GM18520 (cell line): ENCODE measurements around the gene KCNJ2.

Source experiments
- ATAC-seq: cut with Tn5 transposase; IDR thresholded peaks from one replicate; pipeline ENCODE4 v1.9.1; 2021; ENCODE audit not compliant: unreplicated experiment

Gene KCNJ2

GRCh38 chr17:70158591-70158990 lies 10.7 kb upstream of the KCNJ2 start:
- no peak for ATAC-seq

DNA sequence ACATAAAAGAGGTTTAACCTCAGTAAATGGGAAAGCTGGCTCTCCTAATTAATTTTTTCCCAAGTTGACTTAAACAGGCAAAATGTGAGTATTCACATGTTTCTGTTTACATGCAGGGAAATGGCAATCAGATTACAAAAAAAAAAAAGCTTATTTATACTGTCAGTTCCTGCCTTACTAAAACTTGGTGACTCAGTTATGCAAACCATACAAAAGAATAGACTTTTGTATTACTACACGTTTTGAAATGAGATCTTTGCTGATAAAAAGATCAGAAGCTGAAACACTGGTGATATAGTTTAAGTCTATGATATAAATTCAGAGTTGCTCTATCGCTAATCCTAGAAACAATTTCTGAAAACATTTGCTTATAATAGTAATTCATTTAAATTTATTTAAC lies 9.4 kb upstream of the KCNJ2 start:
- ATAC-seq = no peak

DNA sequence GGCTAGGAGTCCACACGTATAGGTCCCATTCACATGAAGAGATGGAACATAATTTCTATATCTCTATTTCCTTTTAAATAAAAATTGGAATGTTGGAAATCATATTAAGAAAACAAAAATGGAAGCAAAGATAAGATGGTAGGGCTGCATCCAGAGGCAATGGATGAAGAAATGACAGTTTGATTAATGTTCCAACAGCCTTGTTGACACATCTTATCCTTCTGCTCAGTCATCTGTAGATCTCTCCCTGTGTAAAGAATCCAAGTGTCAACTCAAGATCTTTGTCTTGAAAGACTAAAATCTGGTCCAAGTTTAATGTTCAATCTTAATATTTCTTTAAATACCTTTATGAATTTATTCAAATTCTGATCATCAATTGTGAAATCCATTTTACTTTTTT lies 7.8 kb upstream of the KCNJ2 start:
- ATAC-seq = no peak

GRCh38 chr17:70165383-70165782 lies 3.9 kb upstream of the KCNJ2 start:
- no peak for ATAC-seq

- ATAC-seq = no peak
Observed at GRCh38 chr17:70166615-70167014, 2.7 kb upstream of the KCNJ2 start.

DNA sequence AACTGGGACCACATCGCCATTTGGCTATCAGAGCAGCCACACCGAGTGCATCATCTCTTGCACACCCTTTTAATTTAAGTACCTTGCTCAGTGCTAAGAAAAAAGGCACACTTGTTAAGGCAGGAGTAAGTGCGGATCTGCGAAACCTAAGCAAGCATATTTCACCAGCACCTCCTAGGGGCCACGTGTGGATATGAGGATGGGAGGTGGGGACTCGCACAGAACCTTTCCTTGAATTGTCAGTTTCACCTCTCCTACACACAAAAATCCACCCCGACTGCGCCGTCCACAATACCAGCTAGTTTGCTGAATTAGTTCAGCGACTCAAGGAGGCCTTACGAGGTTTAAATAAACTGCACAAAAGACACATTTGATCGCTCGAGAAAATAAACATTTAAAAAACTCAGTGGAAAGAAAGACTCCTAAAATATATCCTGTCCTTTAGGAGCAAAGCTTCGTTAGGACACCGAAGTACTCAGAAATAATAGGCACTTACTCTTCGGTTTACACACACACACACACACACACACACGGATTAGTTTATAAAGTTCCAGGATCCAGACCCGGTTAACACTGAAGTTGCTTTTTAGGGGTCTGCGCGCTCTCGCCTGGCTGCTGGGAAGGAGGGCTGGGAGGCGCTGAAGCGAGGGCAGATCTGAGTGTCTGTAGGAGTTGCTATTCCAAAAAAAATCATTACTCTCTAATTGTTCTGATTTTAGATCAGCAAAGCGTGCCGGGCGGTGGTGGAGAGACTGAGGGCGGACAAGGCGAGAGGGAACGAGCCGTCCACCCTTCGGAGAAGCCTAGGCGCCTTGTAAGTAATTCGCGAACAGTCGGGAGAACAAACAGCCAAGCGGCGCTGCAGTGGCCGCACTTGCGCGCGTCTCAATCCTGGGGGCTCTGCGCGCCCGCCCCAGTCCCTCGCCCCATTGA lies 1.0 kb upstream of the KCNJ2 start:
- ATAC-seq = no peak

GRCh38 chr17:70169709-70170597 lies 621 bp downstream of the KCNJ2 start:
- ATAC-seq = no peak

DNA sequence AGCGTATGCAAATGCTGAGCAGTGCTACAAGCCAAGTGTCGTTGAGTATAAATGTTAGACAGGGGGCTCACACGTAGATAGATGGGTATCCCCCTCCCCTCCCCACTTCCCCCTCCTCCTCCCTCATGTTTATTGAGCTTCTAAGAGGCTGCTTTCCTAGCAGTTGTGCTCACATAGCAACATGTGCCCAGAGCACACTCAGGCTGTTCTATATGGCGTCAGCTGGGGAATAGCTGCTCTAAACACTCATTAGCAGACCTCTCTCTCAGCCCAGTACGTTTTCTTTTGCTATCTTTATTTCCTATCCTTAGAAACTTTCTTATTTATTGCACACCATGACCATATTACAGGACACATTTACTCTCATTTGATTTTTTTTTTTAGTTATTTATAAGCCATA lies 1.8 kb downstream of the KCNJ2 start:
- ATAC-seq = no peak

- ATAC-seq = no peak
Observed at GRCh38 chr17:70172449-70172848, 3.1 kb downstream of the KCNJ2 start.

GRCh38 chr17:70172923-70173322 lies 3.6 kb downstream of the KCNJ2 start:
- ATAC-seq = no peak

- ATAC-seq = no peak
Observed at GRCh38 chr17:70173681-70174080, 4.3 kb downstream of the KCNJ2 start.

DNA sequence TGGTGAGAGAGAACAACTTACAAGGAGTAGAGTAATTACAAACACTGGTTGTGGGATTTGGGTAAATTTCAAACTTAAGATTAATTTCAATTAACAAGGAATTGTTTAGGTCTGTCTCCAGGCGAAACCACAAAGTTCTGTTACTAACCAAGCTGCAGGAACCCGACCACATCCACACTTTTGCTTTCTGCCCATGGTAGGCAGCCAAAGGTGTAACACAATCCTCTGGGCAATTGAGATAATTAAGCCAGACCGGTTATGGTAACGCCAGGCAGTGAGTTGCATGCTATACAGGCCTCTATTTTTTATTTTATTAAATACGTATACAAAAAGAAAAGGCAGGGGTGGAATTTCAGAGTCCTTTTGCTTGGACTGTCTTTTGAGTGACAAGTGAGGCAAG lies 12.0 kb downstream of the KCNJ2 start:
- ATAC-seq = no peak

DNA sequence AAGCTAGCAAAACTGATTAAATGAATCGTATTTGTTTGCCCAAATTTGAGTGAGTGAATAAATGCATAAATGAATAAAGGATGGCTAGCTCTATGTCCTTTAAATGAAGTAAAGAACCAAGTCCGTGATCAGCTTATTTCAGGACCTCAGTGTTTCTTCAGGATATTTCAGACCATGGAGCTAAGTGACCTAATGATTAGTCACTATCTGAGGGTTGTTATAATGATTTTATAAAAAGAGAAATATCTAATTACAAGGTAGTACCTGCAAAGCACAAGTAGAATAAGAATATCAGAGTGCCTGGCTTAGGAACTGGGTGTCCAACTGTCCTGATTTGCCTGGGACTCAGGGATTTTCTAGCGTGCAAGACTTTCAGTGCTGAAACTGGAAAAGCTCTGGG lies 12.5 kb downstream of the KCNJ2 start:
- no peak for ATAC-seq

DNA sequence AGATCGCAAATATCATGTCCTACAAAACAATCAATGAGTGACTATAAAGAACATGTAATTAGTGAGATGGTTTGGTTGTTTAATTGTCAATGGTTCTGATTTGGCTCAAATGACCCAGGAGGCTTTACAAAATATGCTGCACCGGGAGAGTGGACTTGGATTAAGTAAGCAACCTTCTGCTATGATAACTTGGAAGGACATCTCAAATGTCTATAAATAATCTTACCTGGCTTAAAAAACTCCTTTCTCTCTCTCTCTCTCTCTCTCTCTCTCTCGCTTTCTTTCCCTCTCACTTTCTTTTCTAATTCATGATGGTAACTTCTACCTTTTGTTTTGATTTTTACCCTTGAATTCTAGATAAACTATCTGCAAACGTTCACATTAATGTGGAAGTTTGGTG lies 14.2 kb downstream of the KCNJ2 start:
- no peak for ATAC-seq

DNA sequence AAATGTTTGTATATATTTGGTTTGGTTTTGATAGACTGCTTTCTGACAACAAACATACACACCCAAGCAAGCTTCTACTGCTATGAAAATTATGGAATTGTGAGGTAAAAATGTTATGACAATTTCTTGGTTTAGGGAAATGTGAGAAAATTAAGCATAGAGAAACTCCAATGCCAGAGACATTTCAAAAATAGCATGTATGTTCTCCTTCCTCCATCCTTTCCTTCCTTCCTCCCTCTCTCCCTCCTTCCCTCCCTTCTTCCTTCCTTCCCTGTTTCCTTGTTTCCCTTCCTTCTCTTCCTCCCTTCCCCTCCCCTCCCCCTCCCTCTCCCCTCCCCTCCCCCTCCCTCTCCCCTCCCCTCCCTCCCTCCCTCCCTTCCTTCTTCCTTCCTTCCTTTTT lies 14.9 kb downstream of the KCNJ2 start:
- ATAC-seq = no peak

DNA sequence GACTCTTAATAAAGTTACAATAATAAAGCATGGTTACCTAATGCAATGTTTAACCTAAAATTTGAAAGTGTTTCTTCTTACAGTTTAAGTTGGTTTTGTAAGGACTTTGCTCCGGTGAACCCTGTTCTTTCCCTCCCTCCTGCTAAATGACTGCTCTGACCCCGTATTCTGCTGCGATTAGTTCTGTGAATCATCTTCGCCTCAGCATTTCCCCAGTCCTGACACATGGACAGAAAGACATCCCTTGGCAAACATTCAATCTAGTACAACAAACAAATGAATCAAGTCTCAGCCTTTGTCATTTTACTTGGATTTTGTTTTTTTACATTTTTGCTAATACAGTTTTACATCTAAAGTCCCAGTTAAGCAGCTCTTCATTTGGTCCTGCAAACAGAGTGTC lies 15.4 kb downstream of the KCNJ2 start:
- no peak for ATAC-seq

GRCh38 chr17:70185285-70185684 lies 16.0 kb downstream of the KCNJ2 start:
- ATAC-seq = no peak

- ATAC-seq = no peak
Observed at GRCh38 chr17:70187383-70187782, 18.1 kb downstream of the KCNJ2 start.

- ATAC-seq = no peak
Observed at GRCh38 chr17:70190959-70191805, 21.9 kb downstream of the KCNJ2 start.

GRCh38 chr17:70195091-70195490 lies 25.8 kb downstream of the KCNJ2 start:
- ATAC-seq = no peak

DNA sequence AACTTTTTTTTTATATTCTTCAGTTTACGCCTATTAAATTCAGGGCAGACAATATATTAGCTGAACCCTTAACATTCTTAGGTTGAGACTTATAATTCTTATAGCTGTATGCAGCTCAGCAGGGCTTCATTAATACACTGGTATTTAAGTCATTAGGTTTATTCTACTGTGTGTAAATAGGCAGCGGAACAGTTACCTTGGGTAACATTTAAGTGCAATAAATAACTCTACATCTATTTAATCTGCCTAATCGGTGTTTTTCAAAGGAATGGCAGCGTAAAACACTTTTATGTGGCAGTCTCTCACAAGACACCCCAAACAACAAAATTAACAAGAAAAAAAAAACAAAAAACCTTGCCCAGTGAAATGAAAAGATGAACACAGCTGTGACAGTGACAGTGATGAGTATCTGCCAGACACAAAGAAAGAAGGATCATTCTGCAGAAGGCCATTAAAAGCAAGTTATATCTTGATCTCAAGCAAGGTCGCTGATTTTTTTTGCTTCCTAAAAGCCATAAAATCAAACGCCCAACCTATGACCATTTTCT lies 32.6 kb downstream of the KCNJ2 start:
- ATAC-seq = no peak
